GM12878 (cell line): ENCODE measurements around the gene ATF3. TPM values are rescaled to one million over a fixed set of nuclear protein-coding genes. Genes with fewer than 3 reads are reported as not detected.

ENCODE experiments used
- ATF2 ChIP-seq: IDR thresholded peaks from 2 replicates; pipeline ENCODE4 v1.6.1; 2012; ENCODE audit warnings: low read length, inconsistent platforms
- DPF2 ChIP-seq: fragments of 450-650 bp; IDR thresholded peaks from 2 replicates; pipeline ENCODE4 v1.6.1; 2017; ENCODE audit warnings: mild to moderate bottlenecking
- E2F4 ChIP-seq: IDR thresholded peaks from 2 replicates; pipeline ENCODE4 v1.6.1; 2012; ENCODE audit warnings: low read depth, low read length, improper control_type of control experiment
- MTA3 ChIP-seq: IDR thresholded peaks from 2 replicates; pipeline ENCODE4 v1.6.1; 2012; ENCODE audit warnings: low read length, inconsistent platforms, borderline replicate concordance
- NR2C1 ChIP-seq: fragments of 450-650 bp; IDR thresholded peaks from 2 replicates; pipeline ENCODE4 v1.6.1; 2017; ENCODE audit warnings: antibody characterized with exemption, mild to moderate bottlenecking, moderate library complexity
- NR2C2 ChIP-seq: IDR thresholded peaks from 2 replicates; pipeline ENCODE4 v1.6.1; 2011; ENCODE audit warnings: borderline replicate concordance, low read depth; ENCODE audit not compliant: control insufficient read depth, insufficient read length
- RELB ChIP-seq: fragments of 450-650 bp; IDR thresholded peaks from 2 replicates; pipeline ENCODE4 v1.6.1; 2017; ENCODE audit warnings: low read depth, mild to moderate bottlenecking, moderate library complexity
- TBL1XR1 ChIP-seq: IDR thresholded peaks from 2 replicates; pipeline ENCODE4 v1.6.1; 2012; ENCODE audit warnings: low read depth, low read length, improper control_type of control experiment
- polyA plus RNA-seq, 11 experiments: library from polyadenylated mRNA; depleted of rRNA in 4 of 11; unstranded in 6 of 11; stranded (reverse) in 5 of 11; fragments of >200 nt; fragmentation: Nextera tagmentation in 4 of 11; fragmentation: Illumina TruSeq in 1 of 11; extraction: Ambion mirVana in 4 of 11; extraction: Trizol in 1 of 11; gene quantifications; 1 replicate in 1 of 11; 2 replicates in 10 of 11; pipeline versions ENCODE4 v1.2.1 to v1.2.3, GENCODE V29; 2011 to 2016; ENCODE audit warnings: inconsistent platforms in 2 of 11, missing spikeins in 2 of 11, low read depth in 1 of 11
- total RNA-seq, 4 experiments: library from RNA; depleted of rRNA in 3 of 4; stranded (reverse); fragments of >200 nt in 3 of 4; fragmentation: Illumina TruSeq in 1 of 4; extraction: Trizol in 1 of 4; gene quantifications; 2 replicates each; pipeline versions ENCODE4 v1.2.1 to v1.2.3, GENCODE V29; 2013 to 2021

The ATF3 gene
- total and polyA plus RNA-seq, 10 of the 15 experiments (the other 5 are each of a cell fraction or from before 2014, with no cell fraction given), result 3.0 to 13.9 (median 8.3) TPM

- TF ChIP-seq RELB (no peak), NR2C1 (no peak), MTA3 (no peak), NR2C2 (no peak), DPF2 (no peak), ATF2 (no peak), TBL1XR1 (no peak), E2F4 (no peak)
These were observed 14.7 kb upstream of the ATF3 start (continued) for GRCh38 chr1:212593821-212594251.
